GM18526 (cell line): ENCODE data around the gene NOL7.

Experiments used
- POLR2A ChIP-seq: IDR thresholded peaks from 3 replicates; pipeline ENCODE4 v1.6.1; 2011; ENCODE audit not compliant: insufficient read length; ENCODE audit errors: extremely low read depth

Gene NOL7

DNA sequence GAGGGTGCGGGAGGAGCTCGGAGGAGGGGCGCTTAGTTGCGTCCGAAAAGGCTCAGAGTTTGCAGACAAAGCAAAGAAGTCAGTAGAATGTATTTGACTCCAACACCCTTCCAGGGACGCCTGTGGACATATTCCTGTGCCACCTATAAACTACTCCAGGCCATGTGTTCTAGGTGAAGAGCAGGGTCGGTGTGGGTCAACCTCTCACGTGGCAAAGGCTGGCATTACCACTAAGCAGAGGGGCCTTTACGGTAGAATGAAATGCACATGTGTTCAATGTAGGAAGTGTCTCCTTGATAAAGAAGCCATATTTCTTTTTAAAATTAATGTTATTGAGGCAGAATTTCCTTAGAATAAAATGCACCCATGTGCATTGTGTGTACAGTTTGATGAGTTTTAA, 25.3 kb upstream of the NOL7 start:
- TF ChIP-seq POLR2A = no peak

GRCh38 chr6:13590574-13591153, 24.5 kb upstream of the NOL7 start:
- no peak for TF ChIP-seq POLR2A

- TF ChIP-seq POLR2A = no peak
Observed at GRCh38 chr6:13591205-13591921, 23.8 kb upstream of the NOL7 start.

DNA sequence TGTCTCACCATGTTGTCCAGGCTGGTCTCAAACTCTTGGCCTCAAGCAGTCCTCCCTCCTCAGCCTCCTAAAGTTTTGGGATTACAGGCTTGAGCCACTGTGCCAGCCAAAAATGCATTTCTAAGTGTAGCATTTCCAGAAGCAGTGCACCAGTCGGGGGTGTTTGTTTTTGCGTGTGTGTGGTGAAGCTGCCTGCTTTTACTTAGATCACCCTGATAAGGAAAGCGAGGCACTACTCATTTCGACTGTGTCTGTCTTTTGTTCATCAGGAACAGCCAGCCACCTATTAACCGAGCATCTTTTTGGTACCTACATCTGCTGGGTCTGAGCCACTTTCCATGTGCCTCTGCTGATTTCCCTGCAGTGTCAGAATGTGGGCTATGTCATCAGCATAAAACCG, 22.0 kb upstream of the NOL7 start:
- no peak for TF ChIP-seq POLR2A

- TF ChIP-seq POLR2A = no peak
Observed at GRCh38 chr6:13593720-13594119, 21.4 kb upstream of the NOL7 start.

DNA sequence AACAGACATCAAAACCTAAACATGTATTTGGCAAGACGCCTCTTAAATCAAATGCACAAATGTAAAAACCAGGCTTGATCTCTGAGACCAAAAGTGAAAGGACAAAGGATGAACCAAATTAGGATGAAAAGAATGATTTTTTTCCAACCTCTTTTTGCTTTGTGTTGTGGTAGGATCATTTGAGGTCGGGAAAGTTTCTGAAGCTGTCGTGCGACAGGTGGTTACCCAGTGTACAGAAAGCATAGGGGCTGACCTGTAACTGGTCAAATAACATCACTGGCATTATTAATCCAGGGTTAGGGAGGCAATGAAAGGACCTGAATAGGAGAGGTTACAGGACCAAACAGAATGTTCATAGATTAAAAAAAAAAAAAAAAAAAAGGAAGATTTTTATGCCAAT, 18.1 kb upstream of the NOL7 start:
- no peak for TF ChIP-seq POLR2A

DNA sequence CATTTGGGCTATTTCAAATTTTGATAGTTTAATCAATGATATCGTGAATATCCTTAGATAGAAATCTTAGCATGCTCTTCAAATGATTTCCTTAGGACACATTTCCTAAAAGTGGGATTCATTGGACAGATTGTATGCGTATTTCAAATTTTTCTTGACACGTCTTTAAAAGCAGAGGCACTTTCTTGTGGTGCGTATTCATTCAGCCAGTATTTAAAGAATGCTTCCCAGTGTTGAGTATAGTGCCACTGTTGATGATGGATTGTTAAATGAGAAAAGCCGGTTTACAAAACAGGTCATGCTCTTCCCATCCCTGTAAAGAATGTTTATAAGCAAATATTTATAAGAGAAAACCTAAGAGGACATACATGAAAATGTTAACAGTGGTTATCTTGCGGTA, 15.1 kb upstream of the NOL7 start:
- no peak for TF ChIP-seq POLR2A

- no peak for TF ChIP-seq POLR2A
Observed at GRCh38 chr6:13604135-13604534, 11.0 kb upstream of the NOL7 start.

DNA sequence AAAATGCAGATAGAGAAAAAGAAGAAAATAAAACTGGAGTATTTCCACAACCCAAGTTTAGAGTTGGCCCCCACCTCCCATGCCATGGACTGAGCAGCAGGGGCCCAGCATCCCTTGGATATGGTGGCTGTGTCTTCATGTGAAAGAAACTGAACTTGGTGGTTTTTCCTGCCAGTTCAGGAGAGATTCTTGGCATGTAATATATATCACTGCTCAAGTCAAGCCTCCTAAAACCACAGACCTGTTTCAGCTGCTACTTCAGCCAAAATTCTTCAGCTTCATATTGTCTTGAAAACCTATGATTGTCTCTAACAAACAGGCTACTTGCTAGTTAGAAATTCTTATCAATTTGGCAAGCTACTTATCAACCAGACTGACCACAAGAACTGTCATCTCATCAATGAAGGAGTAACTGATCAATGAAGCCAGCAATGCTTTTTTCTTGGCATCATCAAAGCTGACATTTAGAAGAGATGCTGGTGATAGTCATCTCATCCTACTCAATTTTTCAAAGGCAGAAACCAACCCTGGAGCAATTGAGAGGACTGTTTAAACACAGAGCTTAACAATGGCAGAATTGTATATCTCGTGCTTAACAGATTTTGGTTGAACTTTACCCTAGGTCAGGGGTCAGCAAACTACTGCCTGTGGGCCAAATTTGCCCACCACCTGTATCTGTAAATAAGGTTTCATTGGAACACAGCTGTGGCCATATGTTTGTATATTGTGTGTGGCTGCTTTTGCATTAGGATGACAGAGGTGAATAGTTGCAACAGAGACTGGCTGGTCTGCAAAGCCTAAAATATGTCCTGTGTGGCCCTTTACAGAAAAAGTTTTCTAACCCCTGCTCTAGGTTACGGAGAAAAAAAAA, 10.4 kb upstream of the NOL7 start:
- TF ChIP-seq POLR2A = no peak

- no peak for TF ChIP-seq POLR2A
Observed at GRCh38 chr6:13605634-13606033, 9.5 kb upstream of the NOL7 start.

- TF ChIP-seq POLR2A = no peak
Observed at GRCh38 chr6:13611715-13612114, 3.4 kb upstream of the NOL7 start.

- TF ChIP-seq POLR2A = no peak
Observed at GRCh38 chr6:13613029-13613594, 2.0 kb upstream of the NOL7 start.

GRCh38 chr6:13614126-13614925, 809 bp upstream of the NOL7 start:
- no peak for TF ChIP-seq POLR2A

DNA sequence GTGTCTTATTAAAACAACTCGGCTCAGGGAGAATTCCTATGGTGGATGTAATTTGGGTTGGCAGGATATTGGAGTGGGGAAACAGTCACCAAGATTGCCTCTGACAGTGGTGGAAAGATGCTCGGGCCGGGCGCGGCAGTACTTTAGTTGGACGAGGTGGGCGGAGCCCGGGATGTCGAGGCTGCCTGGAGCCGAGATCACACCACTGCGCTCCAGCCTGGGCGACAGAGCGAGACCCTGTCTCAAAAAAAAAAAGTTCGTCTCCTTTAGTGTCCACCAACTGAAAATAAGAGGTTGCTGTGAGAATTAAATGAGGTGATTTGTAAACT, 621 bp downstream of the NOL7 start:
- no peak for TF ChIP-seq POLR2A

DNA sequence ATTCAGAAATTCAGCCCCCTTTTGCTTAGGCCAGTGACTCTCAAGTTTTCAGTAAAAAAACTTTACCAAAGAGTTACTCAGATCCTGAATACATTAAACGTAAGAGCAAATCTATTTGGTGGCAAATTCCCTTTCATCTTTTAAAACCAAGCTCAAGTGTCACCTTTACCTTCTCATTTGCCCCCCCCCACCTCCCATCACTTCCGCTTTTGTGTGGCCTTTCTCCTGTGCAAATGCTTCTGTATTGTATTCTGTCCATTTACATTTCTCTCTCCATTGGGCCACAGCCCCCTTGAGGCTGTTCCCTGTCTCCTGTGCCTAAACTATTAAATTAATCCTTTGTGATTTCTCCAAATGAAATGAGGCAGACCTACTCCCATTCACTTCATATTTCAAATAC, 1.9 kb downstream of the NOL7 start:
- TF ChIP-seq POLR2A = no peak
